T-helper 1 cell treated with Interleukin-12 subunit alpha and Interleukin-12 subunit beta and Interleukin-4 antibody, amounts not matched to agents 30 ng/mL and 1 ng/mL, for 36 hours (primary cell): ENCODE data around the gene IL34. TPM values are rescaled to one million over a fixed set of nuclear protein-coding genes. Genes with fewer than 3 reads are reported as not detected.

Experiments
- intact Hi-C: fragments of 100-400 bp; cut with micrococcal nuclease; formaldehyde crosslinking; loops from one replicate; pipeline ENCODE4 v1.15.1; 2024
- total RNA-seq: library from RNA; stranded (reverse); gene quantifications from 2 replicates; pipeline ENCODE4 v1.2.3, GENCODE V29; 2022

The IL34 gene
- total RNA-seq, 1 donor from 2014 or later = not detected

GRCh38 chr16:70676675-70677498 is 30.5 kb downstream of the IL34 start:
- intact Hi-C loops = no loop called here

- intact Hi-C loops = no loop called here
Observed at GRCh38 chr16:70677499-70678120, 31.3 kb downstream of the IL34 start.

- intact Hi-C loops = no loop called here
Observed at GRCh38 chr16:70678121-70678897, 31.9 kb downstream of the IL34 start.

- intact Hi-C loops = no loop called here
Observed at GRCh38 chr16:70678898-70679670, 32.7 kb downstream of the IL34 start.

DNA sequence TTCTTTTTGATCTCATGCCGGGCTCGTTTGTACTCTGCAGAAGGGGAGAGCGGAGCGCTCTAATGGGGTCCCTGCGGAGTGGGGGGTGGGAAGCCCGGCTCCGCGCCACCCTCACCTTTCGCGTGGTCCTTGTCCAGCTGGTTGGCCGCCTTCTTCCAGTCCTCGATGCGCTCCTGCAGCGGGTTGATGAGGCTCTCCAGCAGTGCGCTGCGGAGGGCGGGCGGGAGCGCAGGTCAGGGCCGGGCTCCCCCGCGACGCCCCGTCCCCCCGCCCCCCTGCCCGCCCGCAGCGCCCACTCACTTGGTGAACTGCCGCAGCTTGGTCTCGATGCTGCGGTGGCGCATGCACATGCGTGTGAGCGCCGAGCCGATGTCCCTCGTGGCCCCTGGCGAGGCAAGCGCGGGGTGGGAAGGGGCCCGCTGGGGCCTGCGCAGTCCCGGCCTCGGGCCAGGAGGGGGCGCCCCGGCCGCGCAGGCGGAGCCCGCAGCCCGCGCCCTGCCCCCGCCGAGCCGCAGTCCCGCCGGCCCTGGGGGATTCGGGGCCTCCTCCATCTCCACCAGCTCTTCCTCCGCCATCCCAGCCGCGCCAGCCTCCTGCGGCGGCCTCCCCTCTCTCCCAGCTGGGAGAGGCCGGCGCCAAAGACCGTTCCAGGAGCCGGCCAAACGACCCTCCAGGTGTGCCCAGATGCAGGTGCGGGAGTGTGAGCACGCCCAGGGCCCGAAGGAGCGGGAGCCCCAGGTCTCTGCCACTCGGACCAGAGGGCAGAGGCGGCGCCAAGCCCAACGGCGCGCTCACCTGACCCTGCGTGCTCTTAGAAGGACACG is 33.5 kb downstream of the IL34 start:
- intact Hi-C loops = loop anchor here (1.0 to 10.0 kb wide), 3 partner anchors 57 to 605 kb away; partner anchors contain the start of gene CMTR2

DNA sequence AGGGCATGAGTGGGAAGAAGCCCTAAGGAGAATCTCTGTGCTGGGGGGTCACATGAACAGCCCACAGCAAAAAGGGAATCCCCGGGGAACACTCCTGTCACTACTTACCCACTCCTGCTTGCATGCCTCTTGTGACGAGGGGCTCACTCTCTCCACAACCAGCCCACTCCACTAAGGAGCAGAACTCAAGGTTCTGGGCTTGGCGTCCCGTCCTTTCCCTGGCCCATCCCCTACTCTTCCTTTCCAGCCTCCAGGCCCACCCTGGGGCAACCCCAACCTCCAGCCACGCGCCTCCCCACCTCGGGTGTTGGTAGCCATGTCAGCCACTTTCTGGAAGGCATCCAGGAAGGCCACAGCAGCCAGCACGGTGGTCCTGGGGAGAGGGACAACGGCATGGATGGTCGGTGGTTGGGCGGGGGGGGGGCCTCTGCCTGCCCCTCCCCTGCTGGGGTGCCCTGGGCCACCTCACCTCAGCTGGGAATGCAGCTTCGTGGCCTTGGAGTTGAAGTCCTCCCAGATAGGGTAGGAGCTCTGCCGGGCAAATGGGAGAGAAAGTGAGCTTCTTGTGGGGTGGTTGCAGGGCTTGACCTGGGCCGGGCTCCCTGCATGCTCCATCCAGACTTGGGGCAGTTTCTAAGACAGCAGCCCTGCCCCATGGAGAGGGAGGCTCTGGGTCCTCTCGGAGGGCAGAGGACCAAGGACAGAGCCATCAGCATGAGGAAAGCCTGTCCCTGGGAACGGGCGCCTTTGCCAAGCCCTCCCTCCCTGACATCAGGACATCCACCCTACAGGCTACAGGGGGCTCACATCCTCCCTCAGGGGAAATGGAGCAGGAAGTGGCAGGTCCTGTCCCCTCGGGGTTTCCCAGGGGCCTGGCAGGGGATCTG is 34.4 kb downstream of the IL34 start:
- intact Hi-C loops = loop anchor here (1.0 to 10.0 kb wide), 3 partner anchors 57 to 604 kb away; partner anchors contain the start of gene CMTR2

- intact Hi-C loops = loop anchor here (5.0 to 10.0 kb wide), 2 partner anchors 56 to 603 kb away; partner anchors contain the start of gene CMTR2
Observed at GRCh38 chr16:70681382-70682238, 35.3 kb downstream of the IL34 start.

DNA sequence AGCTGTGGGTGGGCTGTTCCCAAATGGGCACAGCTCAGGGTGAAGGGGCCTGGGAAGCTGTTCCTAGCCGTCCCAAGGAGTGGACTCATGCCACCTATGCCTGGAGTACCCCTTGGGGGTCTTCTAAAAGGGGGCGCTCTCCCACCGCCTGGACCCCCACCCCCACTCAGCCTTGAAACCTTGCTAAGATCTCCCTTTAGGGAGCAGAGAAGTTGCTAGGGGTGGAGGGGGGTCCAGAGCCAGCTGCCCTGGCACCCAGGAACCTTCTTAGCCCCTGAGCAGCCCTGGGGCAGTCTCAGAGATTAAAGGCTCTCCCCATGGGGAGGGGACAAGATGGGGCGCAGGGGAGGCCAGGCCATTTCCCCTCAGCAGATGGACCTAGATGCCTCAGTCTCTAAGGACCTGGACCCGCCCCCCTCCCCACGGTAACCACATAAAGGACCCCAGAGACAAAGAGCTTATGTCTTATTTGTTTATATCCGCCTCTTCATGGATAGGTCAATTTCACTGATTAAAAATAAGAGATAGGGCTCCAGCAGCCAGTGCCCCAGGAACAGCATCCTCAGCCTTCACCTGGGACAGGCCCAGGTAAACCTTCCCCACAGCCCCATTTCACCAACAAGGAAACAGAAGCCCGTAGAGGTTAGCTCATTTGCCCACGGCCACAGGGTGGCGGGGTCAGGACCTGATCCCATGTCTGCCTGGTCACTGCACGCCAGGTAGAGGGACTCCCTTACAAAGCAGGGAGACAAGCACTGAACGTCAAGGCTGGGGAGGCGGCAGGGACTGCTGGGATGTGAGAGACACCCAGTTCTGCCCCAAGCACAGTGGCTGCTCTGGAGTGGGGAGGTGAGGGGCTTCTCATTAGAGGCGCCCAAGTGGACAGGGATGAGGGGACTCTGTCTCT is 36.1 kb downstream of the IL34 start:
- intact Hi-C loops = loop anchor here (5.0 to 10.0 kb wide), 2 partner anchors 55 to 602 kb away; partner anchors contain the start of gene CMTR2

DNA sequence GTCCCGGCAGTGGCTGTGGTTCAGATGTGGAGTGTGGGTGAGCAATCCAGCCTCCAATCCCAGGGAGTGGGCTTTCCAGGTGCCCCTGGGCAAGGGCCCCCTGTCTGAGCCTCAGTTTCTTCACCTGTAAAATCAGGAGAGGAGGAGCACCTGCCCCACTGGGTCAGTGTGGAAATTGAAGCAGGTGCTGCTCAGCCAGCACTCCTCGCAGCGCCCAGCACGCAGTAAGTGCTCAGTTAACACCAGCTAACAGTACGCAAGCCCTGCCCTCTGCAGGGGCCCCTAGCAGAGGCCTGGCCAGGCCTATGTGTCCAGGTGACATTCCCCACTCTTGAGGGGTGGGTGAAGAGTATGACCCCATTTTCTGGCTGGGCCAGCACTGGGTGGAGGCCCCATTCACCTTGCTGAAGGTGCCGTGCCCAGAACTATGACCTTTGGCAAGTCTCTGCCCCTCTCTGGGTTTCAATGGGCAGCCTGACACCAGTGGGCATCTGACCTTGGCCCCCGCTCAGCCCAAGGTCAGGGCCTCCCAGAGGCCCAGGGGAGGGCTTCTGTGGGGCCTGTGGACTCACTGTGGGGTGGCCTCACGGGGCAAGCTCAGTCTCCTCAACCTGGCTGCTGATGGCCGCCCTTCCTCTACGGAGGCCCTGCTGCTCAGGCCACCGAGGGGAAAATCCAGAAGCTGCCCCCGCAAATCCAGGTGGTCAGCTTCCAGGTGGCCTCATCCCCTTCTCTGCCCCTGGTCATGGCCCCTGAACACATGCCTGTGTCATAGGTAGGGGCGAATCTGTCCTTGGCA is 37.0 kb downstream of the IL34 start:
- intact Hi-C loops = loop anchor here (5.0 to 10.0 kb wide), 2 partner anchors 54 to 601 kb away; partner anchors contain the start of gene CMTR2

- intact Hi-C loops = loop anchor here (5.0 to 10.0 kb wide), 2 partner anchors 53 to 600 kb away; partner anchors contain the start of gene CMTR2
Observed at GRCh38 chr16:70684146-70685060, 38.0 kb downstream of the IL34 start.

GRCh38 chr16:70685061-70685937 is 38.9 kb downstream of the IL34 start:
- intact Hi-C loops = loop anchor here (10.0 kb wide), 1 partner anchor 600 kb away; the partner anchor contains the start of gene CMTR2

- intact Hi-C loops = loop anchor here (10.0 kb wide), 1 partner anchor 599 kb away; the partner anchor contains the start of gene CMTR2
Observed at GRCh38 chr16:70685938-70686375, 39.6 kb downstream of the IL34 start, which contains the start of gene MTSS2. MTSS2 (minus strand) TSS chr16:70686053; CDS start chr16:70685791, 262 bp downstream.

- intact Hi-C loops = loop anchor here (10.0 kb wide), 1 partner anchor 598 kb away; the partner anchor contains the start of gene CMTR2
Observed at GRCh38 chr16:70686376-70687101, 40.2 kb downstream of the IL34 start.
